HepG2 (cell line): Measurements from ENCODE around the gene TACC3. TPM values are rescaled to one million over a fixed set of nuclear protein-coding genes. Genes with fewer than 3 reads are reported as not detected.
A peak's percentile ranks its signal among the peaks of the same experiment; 100 is the strongest.

Experiments used
- CBFB ChIP-seq: sonication (generic); formaldehyde crosslinking; IDR thresholded peaks from 2 replicates; pipeline ENCODE4 v1.4.0; 2020; ENCODE audit warnings: missing genetic modification reagents
- CCAR2 ChIP-seq: fragments of 200-400 bp; formaldehyde crosslinking; optimal IDR thresholded peaks from 2 replicates; pipeline ENCODE3; 2018; ENCODE audit warnings: low read depth, mild to moderate bottlenecking, low read length, moderate library complexity
- GABPB1 ChIP-seq: IDR thresholded peaks from 2 replicates; pipeline ENCODE4 v1.6.1; 2016; ENCODE audit warnings: mild to moderate bottlenecking, missing genetic modification reagents, moderate library complexity, missing compliant biosample characterization
- MZF1 ChIP-seq: sonication (generic); formaldehyde crosslinking; IDR thresholded peaks from 2 replicates; pipeline ENCODE4 v1.8.1; 2023; ENCODE audit warnings: mild to moderate bottlenecking, missing genetic modification reagents, borderline replicate concordance
- SOX13 ChIP-seq, 3 experiments: fragments of 450-650 bp in 1 of 3; sonication (generic) in 1 of 3; formaldehyde crosslinking in 1 of 3; IDR thresholded peaks in 2 of 3; conservative IDR thresholded peaks in 1 of 3; 2 replicates each; pipeline versions ENCODE4 v1.5.0 to v1.6.1; 2016 to 2020; ENCODE audit warnings: antibody characterized with exemption in 1 of 3, mild to moderate bottlenecking in 1 of 3, missing compliant biosample characterization in 1 of 3, missing genetic modification reagents in 1 of 3, moderate library complexity in 1 of 3
- ZBTB20 ChIP-seq: sonication (generic); formaldehyde crosslinking; IDR thresholded peaks from 2 replicates; pipeline ENCODE4 v1.8.1; 2023; ENCODE audit warnings: missing genetic modification reagents, low read depth, mild to moderate bottlenecking, borderline replicate concordance
- ZBTB7B ChIP-seq: sonication (generic); formaldehyde crosslinking; IDR thresholded peaks from 2 replicates; pipeline ENCODE4 v1.4.0; 2020; ENCODE audit warnings: missing genetic modification reagents
- ZFP36L1 ChIP-seq: sonication (generic); formaldehyde crosslinking; IDR thresholded peaks from 2 replicates; pipeline ENCODE4 v1.8.0; 2022; ENCODE audit warnings: mild to moderate bottlenecking, missing genetic modification reagents, moderate library complexity
- ZNF230 ChIP-seq: sonication (generic); formaldehyde crosslinking; IDR thresholded peaks from 2 replicates; pipeline ENCODE4 v1.4.0; 2020; ENCODE audit warnings: mild to moderate bottlenecking, missing genetic modification reagents
- ZNF260 ChIP-seq: sonication (generic); formaldehyde crosslinking; IDR thresholded peaks from 2 replicates; pipeline ENCODE4 v1.4.0; 2020; ENCODE audit warnings: missing genetic modification reagents, low read depth, mild to moderate bottlenecking, borderline replicate concordance
- ZNF263 ChIP-seq: sonication (generic); formaldehyde crosslinking; IDR thresholded peaks from 2 replicates; pipeline ENCODE4 v1.4.0; 2020; ENCODE audit warnings: missing genetic modification reagents
- ZNF614 ChIP-seq: IDR thresholded peaks from 2 replicates; pipeline ENCODE4 v1.6.1; 2018; ENCODE audit warnings: missing biosample characterization, missing genetic modification reagents, inconsistent platforms, borderline replicate concordance
- ZNF850 ChIP-seq: sonication (generic); formaldehyde crosslinking; conservative IDR thresholded peaks from 2 replicates; pipeline ENCODE4 v1.9.0; 2021; ENCODE audit warnings: mild to moderate bottlenecking, missing genetic modification reagents
- polyA plus RNA-seq, 8 experiments: library from polyadenylated mRNA; depleted of rRNA in 3 of 8; stranded (reverse) in 7 of 8; unstranded in 1 of 8; fragments of >200 nt; fragmentation: Illumina TruSeq in 4 of 8; extraction: Trizol in 4 of 8; gene quantifications; 2 replicates each; pipeline versions ENCODE4 v1.2.1 to v1.2.3, GENCODE V29; 2011 to 2016; ENCODE audit warnings: low read depth in 4 of 8, missing spikeins in 1 of 8, mixed read lengths in 1 of 8; ENCODE audit not compliant: insufficient read depth in 1 of 8
- total RNA-seq, 5 experiments: library from RNA; depleted of rRNA; stranded (reverse); fragments of >200 nt; fragmentation: Illumina TruSeq; extraction: Trizol; gene quantifications; 2 replicates each; pipeline ENCODE4 v1.2.3, GENCODE V29; 2016; ENCODE audit warnings: low read depth in 1 of 5
- TF ChIP-seq, protein P1 (sequence below): sonication (generic); formaldehyde crosslinking; IDR thresholded peaks from 2 replicates; pipeline ENCODE4 v1.4.0; 2020; ENCODE audit warnings: missing genetic modification reagents
- TF ChIP-seq, protein P2 (sequence below): IDR thresholded peaks from 2 replicates; pipeline ENCODE4 v1.6.1; 2016; ENCODE audit warnings: low read depth, borderline replicate concordance
- TF ChIP-seq, protein P3 (sequence below): sonication (generic); formaldehyde crosslinking; IDR thresholded peaks from 2 replicates; pipeline ENCODE4; 2020; ENCODE audit warnings: missing genetic modification reagents, mild to moderate bottlenecking, borderline replicate concordance
- TF ChIP-seq, protein P4 (sequence below): sonication (generic); formaldehyde crosslinking; IDR thresholded peaks from 2 replicates; pipeline ENCODE4 v1.8.1; 2023; ENCODE audit warnings: mild to moderate bottlenecking, inconsistent platforms, moderate library complexity, missing genetic modification reagents, borderline replicate concordance

Gene TACC3
- total and polyA plus RNA-seq, 2 of the 13 experiments (the other 11 are each of a cell fraction or from before 2014, with no cell fraction given), result 20.3 to 21.2 TPM

DNA sequence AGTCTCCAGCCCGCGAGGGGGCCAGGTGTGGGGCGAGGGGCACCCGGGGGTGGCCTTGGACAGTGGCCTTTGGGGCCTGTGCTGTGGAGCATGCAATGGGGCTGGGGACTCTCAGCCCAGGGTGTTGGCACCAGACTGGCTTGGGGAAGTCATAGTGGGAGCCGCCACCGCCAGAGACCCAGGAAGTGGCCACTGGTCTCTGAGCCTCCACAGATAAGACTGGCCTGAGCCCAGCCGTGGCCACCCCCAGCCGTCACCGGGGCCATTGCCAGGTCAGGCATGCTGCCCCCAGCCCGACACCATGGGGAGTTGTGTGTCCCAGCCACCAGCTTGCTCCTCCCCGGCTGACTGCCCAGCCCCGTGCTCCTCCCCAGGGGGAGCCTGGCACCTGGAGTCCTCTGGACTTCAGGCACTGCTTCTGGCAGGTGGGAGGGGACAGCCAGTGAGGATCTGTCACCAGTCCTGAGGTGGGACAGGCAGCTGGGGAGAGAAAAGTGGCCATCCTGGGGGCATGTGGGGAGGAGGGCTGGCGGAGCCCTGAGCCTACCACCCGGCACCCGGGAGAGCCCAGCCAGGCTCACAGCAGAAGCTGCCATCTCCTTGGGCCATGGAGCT, 32.5 kb downstream of the TACC3 start (continued):
- TF ChIP-seq CCAR2 (no peak), MZF1 (0 out of 2 replicates have a peak, but pooled peaks have one; percentile 76), ZNF260 (no peak), GABPB1 (peak; percentile 66), ZNF230 (CRISPR knock-in tag) (0 out of 2 replicates have a peak, but pooled peaks have one; percentile 54), SOX13 (IDR thresholded peaks at IDR 0.05) (no peak), SOX13 (CRISPR knock-in tag; conservative IDR thresholded peaks at IDR 0.05 in 1 of 2, IDR thresholded peaks at IDR 0.05 in 1 of 2) (no peak), ZBTB7B (no peak), ZNF263 (CRISPR knock-in tag) (peak; percentile 98), CBFB (CRISPR knock-in tag) (0 out of 2 replicates have a peak, but pooled peaks have one; percentile 38), ZNF850 (no peak), ZBTB20 (CRISPR knock-in tag) (no peak), ZFP36L1 (CRISPR knock-in tag) (no peak), ZNF614 (CRISPR knock-in tag) (no peak)
- TF ChIP-seq, protein P1, sequence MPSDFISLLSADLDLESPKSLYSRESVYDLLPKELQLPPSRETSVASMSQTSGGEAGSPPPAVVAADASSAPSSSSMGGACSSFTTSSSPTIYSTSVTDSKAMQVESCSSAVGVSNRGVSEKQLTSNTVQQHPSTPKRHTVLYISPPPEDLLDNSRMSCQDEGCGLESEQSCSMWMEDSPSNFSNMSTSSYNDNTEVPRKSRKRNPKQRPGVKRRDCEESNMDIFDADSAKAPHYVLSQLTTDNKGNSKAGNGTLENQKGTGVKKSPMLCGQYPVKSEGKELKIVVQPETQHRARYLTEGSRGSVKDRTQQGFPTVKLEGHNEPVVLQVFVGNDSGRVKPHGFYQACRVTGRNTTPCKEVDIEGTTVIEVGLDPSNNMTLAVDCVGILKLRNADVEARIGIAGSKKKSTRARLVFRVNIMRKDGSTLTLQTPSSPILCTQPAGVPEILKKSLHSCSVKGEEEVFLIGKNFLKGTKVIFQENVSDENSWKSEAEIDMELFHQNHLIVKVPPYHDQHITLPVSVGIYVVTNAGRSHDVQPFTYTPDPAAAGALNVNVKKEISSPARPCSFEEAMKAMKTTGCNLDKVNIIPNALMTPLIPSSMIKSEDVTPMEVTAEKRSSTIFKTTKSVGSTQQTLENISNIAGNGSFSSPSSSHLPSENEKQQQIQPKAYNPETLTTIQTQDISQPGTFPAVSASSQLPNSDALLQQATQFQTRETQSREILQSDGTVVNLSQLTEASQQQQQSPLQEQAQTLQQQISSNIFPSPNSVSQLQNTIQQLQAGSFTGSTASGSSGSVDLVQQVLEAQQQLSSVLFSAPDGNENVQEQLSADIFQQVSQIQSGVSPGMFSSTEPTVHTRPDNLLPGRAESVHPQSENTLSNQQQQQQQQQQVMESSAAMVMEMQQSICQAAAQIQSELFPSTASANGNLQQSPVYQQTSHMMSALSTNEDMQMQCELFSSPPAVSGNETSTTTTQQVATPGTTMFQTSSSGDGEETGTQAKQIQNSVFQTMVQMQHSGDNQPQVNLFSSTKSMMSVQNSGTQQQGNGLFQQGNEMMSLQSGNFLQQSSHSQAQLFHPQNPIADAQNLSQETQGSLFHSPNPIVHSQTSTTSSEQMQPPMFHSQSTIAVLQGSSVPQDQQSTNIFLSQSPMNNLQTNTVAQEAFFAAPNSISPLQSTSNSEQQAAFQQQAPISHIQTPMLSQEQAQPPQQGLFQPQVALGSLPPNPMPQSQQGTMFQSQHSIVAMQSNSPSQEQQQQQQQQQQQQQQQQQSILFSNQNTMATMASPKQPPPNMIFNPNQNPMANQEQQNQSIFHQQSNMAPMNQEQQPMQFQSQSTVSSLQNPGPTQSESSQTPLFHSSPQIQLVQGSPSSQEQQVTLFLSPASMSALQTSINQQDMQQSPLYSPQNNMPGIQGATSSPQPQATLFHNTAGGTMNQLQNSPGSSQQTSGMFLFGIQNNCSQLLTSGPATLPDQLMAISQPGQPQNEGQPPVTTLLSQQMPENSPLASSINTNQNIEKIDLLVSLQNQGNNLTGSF (CRISPR knock-in tag), result no peak
- TF ChIP-seq, protein P2, sequence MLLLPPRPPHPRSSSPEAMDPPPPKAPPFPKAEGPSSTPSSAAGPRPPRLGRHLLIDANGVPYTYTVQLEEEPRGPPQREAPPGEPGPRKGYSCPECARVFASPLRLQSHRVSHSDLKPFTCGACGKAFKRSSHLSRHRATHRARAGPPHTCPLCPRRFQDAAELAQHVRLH (CRISPR knock-in tag), result no peak
- TF ChIP-seq, protein P3, sequence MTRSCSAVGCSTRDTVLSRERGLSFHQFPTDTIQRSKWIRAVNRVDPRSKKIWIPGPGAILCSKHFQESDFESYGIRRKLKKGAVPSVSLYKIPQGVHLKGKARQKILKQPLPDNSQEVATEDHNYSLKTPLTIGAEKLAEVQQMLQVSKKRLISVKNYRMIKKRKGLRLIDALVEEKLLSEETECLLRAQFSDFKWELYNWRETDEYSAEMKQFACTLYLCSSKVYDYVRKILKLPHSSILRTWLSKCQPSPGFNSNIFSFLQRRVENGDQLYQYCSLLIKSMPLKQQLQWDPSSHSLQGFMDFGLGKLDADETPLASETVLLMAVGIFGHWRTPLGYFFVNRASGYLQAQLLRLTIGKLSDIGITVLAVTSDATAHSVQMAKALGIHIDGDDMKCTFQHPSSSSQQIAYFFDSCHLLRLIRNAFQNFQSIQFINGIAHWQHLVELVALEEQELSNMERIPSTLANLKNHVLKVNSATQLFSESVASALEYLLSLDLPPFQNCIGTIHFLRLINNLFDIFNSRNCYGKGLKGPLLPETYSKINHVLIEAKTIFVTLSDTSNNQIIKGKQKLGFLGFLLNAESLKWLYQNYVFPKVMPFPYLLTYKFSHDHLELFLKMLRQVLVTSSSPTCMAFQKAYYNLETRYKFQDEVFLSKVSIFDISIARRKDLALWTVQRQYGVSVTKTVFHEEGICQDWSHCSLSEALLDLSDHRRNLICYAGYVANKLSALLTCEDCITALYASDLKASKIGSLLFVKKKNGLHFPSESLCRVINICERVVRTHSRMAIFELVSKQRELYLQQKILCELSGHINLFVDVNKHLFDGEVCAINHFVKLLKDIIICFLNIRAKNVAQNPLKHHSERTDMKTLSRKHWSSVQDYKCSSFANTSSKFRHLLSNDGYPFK (CRISPR knock-in tag), result no peak
- TF ChIP-seq, protein P4, sequence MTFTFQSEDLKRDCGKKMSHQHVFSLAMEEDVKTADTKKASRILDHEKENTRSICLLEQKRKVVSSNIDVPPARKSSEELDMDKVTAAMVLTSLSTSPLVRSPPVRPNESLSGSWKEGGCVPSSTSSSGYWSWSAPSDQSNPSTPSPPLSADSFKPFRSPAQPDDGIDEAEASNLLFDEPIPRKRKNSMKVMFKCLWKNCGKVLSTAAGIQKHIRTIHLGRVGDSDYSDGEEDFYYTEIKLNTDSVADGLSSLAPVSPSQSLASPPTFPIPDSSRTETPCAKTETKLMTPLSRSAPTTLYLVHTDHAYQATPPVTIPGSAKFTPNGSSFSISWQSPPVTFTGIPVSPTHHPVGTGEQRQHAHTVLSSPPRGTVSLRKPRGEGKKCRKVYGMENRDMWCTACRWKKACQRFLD, result no peak
